CD14-positive monocyte (primary cell): ENCODE data around the gene CEP112. TPM values are rescaled to one million over a fixed set of nuclear protein-coding genes. Genes with fewer than 3 reads are reported as not detected.

Experiments used
- DNase-seq, 3 donors: peaks; one replicate each; pipeline ENCODE4 v3.0.0-alpha.2; 2011 to 2022
- H2AFZ ChIP-seq: 2 replicates; pipeline ENCODE4 v1.6.0; 2012; ENCODE audit warnings: mild to moderate bottlenecking, low read depth, low read length, inconsistent platforms; ENCODE audit not compliant: insufficient read depth, poor library complexity, severe bottlenecking
- H3K27ac ChIP-seq, 2 donors: 1 replicate in 1 of 2; 2 replicates in 1 of 2; pipeline ENCODE4 v1.5.1; 2012 to 2013; ENCODE audit warnings: low read length in 2 of 2, control low read depth in 1 of 2, inconsistent platforms in 1 of 2, low read depth in 1 of 2, mild to moderate bottlenecking in 1 of 2
- H3K27me3 ChIP-seq, 2 donors: one replicate each; pipeline versions ENCODE4 v1.6.0 to v1.6.1; 2011 to 2013; ENCODE audit warnings: low read length in 2 of 2; ENCODE audit not compliant: control insufficient read depth in 2 of 2, insufficient read depth in 2 of 2
- H3K36me3 ChIP-seq, 2 donors: replicated peaks in 1 of 2; 1 replicate in 1 of 2; 2 replicates in 1 of 2; pipeline versions ENCODE4 v1.5.1 to v1.6.1; 2012 to 2013; ENCODE audit warnings: low read length in 2 of 2, control low read depth in 1 of 2, inconsistent platforms in 1 of 2, mild to moderate bottlenecking in 1 of 2; ENCODE audit not compliant: insufficient read depth in 2 of 2, control insufficient read depth in 1 of 2
- H3K4me1 ChIP-seq, 2 donors: 1 replicate in 1 of 2; 2 replicates in 1 of 2; pipeline versions ENCODE4 v1.5.1 to v1.6.1; 2012 to 2013; ENCODE audit warnings: low read length in 2 of 2, control low read depth in 1 of 2, inconsistent platforms in 1 of 2, mild to moderate bottlenecking in 1 of 2, moderate library complexity in 1 of 2; ENCODE audit not compliant: insufficient read depth in 2 of 2, control insufficient read depth in 1 of 2
- H3K4me2 ChIP-seq: replicated peaks from 2 replicates; pipeline ENCODE3; 2012; ENCODE audit warnings: low read length, moderate library complexity, mild to moderate bottlenecking; ENCODE audit not compliant: poor library complexity, severe bottlenecking; ENCODE audit errors: extremely low read depth
- H3K4me3 ChIP-seq, 3 experiments: fragments of 200-600 bp in 1 of 3; sonication (generic) in 1 of 3; replicated peaks in 1 of 3; 1 replicate in 2 of 3; 2 replicates in 1 of 3; pipeline ENCODE4 v1.5.1; 2011 to 2013; ENCODE audit warnings: low read length in 3 of 3, mild to moderate bottlenecking in 3 of 3, control low read depth in 2 of 3, low read depth in 2 of 3, inconsistent platforms in 1 of 3, moderate library complexity in 1 of 3
- H3K79me2 ChIP-seq: 2 replicates; pipeline ENCODE4 v1.6.0; 2012; ENCODE audit warnings: mild to moderate bottlenecking, control low read depth, inconsistent platforms, low read length, moderate library complexity; ENCODE audit not compliant: insufficient read depth
- H3K9ac ChIP-seq: 2 replicates; pipeline ENCODE4 v1.6.0; 2017; ENCODE audit warnings: low read length, mild to moderate bottlenecking; ENCODE audit not compliant: insufficient read depth, poor library complexity, severe bottlenecking
- H3K9me3 ChIP-seq, 2 donors: replicated peaks in 1 of 2; 1 replicate in 1 of 2; 2 replicates in 1 of 2; pipeline versions ENCODE4 v1.5.1 to v1.6.1; 2012 to 2013; ENCODE audit warnings: low read length in 2 of 2, control low read depth in 1 of 2; ENCODE audit not compliant: control insufficient read depth in 1 of 2, insufficient read depth in 1 of 2
- H4K20me1 ChIP-seq: 2 replicates; pipeline ENCODE4 v1.6.0; 2012; ENCODE audit warnings: mild to moderate bottlenecking, low read length, control low read depth, moderate library complexity; ENCODE audit not compliant: insufficient read depth
- H3K27ac Mint-ChIP-seq, 7 donors: one replicate each; pipeline ENCODE4 v1.8.0; 2020; ENCODE audit warnings: mild to moderate bottlenecking in 7 of 7, mixed read lengths in 7 of 7, moderate library complexity in 6 of 7, inconsistent platforms in 2 of 7
- H3K27me3 Mint-ChIP-seq, 3 donors: one replicate each; pipeline ENCODE4 v1.8.0; 2021 to 2022; ENCODE audit warnings: low read depth in 3 of 3, mild to moderate bottlenecking in 3 of 3, mixed read lengths in 3 of 3, moderate library complexity in 3 of 3, inconsistent platforms in 1 of 3
- H3K36me3 Mint-ChIP-seq, 2 donors: one replicate each; pipeline ENCODE4 v1.8.0; 2020; ENCODE audit warnings: mixed read lengths in 2 of 2, inconsistent platforms in 1 of 2, mild to moderate bottlenecking in 1 of 2
- H3K4me1 Mint-ChIP-seq: one replicate; pipeline ENCODE4 v1.8.0; 2020; ENCODE audit warnings: mild to moderate bottlenecking, mixed read lengths
- H3K4me3 Mint-ChIP-seq, 2 donors: one replicate each; pipeline ENCODE4 v1.8.0; 2020; ENCODE audit warnings: mild to moderate bottlenecking in 2 of 2, mixed read lengths in 2 of 2, moderate library complexity in 1 of 2
- H3K9me3 Mint-ChIP-seq, 7 donors: one replicate each; pipeline ENCODE4 v1.8.0; 2020 to 2022; ENCODE audit warnings: mixed read lengths in 7 of 7, mild to moderate bottlenecking in 6 of 7, moderate library complexity in 6 of 7, inconsistent platforms in 2 of 7
- WGBS: methylation state at CpG from one replicate; pipeline ENCODE4 v1.1.5; 2013; ENCODE audit warnings: missing lambda C conversion rate; ENCODE audit not compliant: insufficient coverage; 5-methylcytosine and 5-hydroxymethylcytosine counted together
- intact Hi-C, 2 donors: fragments of 100-400 bp; cut with micrococcal nuclease; formaldehyde crosslinking; loops; one replicate each; pipeline versions ENCODE4 v1.15.0 to v1.15.1; 2023
- polyA plus RNA-seq, 3 donors: library from polyadenylated mRNA; depleted of rRNA in 1 of 3; unstranded in 2 of 3; stranded (reverse) in 1 of 3; fragments of 300-500 nt in 2 of 3; fragments of >200 nt in 1 of 3; fragmentation: Illumina TruSeq in 2 of 3; gene quantifications; 1 replicate in 2 of 3; 2 replicates in 1 of 3; pipeline ENCODE4 v1.2.3, GENCODE V29; 2012 to 2021
- TF ChIP-seq, protein P1 (sequence below): fragments of 200-600 bp; IDR thresholded peaks from one replicate; pipeline ENCODE4 v1.8.0; 2022; ENCODE audit warnings: antibody characterized with exemption, mild to moderate bottlenecking

CEP112 gene
- polyA plus RNA-seq, 3 donors = 0.10 TPM; not detected in 2

DNA sequence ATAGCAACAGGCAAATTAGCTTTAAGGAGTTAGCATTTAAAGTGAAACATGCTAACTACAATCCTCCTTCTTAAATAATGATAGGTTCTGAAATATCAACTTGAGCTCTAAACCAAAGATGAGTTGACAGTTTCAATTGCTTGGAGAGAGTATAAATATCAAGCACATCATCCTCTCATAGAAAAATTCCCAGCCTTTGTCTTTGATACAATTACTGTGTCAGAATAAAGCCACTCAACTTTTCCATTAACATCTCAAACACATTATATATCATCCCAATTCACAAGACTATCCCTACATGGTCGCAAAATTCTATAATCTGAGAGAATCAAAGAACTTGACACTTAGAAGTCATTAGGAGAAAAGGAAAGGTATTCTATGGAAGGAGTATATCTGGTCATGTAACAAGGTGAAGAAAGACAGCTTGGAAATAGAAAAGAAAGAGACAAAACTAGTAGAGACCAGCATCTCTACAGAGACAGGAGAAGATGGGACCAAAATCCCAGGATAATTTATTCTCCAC lies 189.8 kb downstream of the CEP112 start:
- no peak overlapping the region for H2AFZ ChIP-seq
- no peaks in the 10 kb centered on the region for H4K20me1 ChIP-seq
- H3K27ac ChIP-seq = no peak overlapping the region
- Mint-ChIP-seq H3K4me3 (no peak overlapping the region), H3K9me3 (peaks cover 0 to 6% (median 2%) of the 10 kb centered on the region in 7 donors), H3K4me1 (no peaks in the 10 kb centered on the region), H3K27me3 (peaks cover 0 to 1% (median 1%) of the 10 kb centered on the region in 3 donors), H3K27ac (no peak overlapping the region), H3K36me3 (no peaks in the 10 kb centered on the region)
- H3K4me3 ChIP-seq = no peak overlapping the region
- intact Hi-C loops = no loop called here
- H3K4me2 ChIP-seq = no peak overlapping the region
- no peaks in the 10 kb centered on the region for H3K79me2 ChIP-seq
- no peaks in the 10 kb centered on the region for H3K4me1 ChIP-seq
- H3K9me3 ChIP-seq = peaks cover 0 to 4% of the 10 kb centered on the region in 2 donors
- TF ChIP-seq, protein P1, sequence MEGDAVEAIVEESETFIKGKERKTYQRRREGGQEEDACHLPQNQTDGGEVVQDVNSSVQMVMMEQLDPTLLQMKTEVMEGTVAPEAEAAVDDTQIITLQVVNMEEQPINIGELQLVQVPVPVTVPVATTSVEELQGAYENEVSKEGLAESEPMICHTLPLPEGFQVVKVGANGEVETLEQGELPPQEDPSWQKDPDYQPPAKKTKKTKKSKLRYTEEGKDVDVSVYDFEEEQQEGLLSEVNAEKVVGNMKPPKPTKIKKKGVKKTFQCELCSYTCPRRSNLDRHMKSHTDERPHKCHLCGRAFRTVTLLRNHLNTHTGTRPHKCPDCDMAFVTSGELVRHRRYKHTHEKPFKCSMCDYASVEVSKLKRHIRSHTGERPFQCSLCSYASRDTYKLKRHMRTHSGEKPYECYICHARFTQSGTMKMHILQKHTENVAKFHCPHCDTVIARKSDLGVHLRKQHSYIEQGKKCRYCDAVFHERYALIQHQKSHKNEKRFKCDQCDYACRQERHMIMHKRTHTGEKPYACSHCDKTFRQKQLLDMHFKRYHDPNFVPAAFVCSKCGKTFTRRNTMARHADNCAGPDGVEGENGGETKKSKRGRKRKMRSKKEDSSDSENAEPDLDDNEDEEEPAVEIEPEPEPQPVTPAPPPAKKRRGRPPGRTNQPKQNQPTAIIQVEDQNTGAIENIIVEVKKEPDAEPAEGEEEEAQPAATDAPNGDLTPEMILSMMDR = no peak
- H3K9ac ChIP-seq = no peak overlapping the region
- H3K36me3 ChIP-seq = no peaks in the 10 kb centered on the region
- DNase-seq = no peak
- no CpG with 5 or more reads among the region's 1 CpG for WGBS
- no peaks in the 10 kb centered on the region for H3K27me3 ChIP-seq

DNA sequence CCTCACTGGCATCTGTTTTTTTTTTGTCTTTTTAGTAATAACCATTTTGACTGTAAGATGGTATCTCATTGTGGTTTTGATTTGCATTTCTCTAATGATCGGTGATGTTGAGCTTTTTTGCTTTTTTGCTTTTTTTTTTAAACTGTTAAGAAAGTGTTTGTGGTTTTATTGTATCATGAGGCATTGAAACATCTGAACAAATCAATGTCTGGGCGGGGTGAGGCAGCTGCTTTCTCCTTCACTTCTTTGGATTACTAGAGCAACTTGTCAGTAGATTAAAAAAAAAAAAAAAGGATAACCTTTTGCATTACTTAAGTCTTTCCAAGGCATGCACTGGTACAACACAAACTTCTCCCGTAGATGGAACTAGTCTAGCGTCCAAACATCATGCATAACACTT lies 191.7 kb downstream of the CEP112 start:
- no peak for DNase-seq
- Histone ChIP-seq H3K36me3 (no peaks in the 10 kb centered on the region), H3K4me3 (no peak overlapping the region), H3K27ac (no peak overlapping the region), H3K4me2 (no peak overlapping the region), H3K79me2 (no peaks in the 10 kb centered on the region), H3K9ac (no peak overlapping the region), H3K9me3 (peaks cover 0 to 4% of the 10 kb centered on the region in 2 donors), H3K27me3 (no peaks in the 10 kb centered on the region), H4K20me1 (no peaks in the 10 kb centered on the region), H3K4me1 (no peaks in the 10 kb centered on the region), H2AFZ (no peak overlapping the region)
- intact Hi-C loops = no loop called here
- H3K9me3 Mint-ChIP-seq = peaks cover 0 to 8% (median 2%) of the 10 kb centered on the region in 7 donors
- no peaks in the 10 kb centered on the region for H3K36me3 Mint-ChIP-seq
- no peak overlapping the region for H3K27ac Mint-ChIP-seq
- H3K27me3 Mint-ChIP-seq = peaks cover 0 to 1% (median 0%) of the 10 kb centered on the region in 3 donors
- 100% methylated on average over 2 of the region's 4 CpGs for WGBS
- H3K4me3 Mint-ChIP-seq = no peak overlapping the region
- TF ChIP-seq, protein P1 = no peak
- H3K4me1 Mint-ChIP-seq = no peaks in the 10 kb centered on the region
